ENCODE measurements around the gene CCR7.

DNA sequence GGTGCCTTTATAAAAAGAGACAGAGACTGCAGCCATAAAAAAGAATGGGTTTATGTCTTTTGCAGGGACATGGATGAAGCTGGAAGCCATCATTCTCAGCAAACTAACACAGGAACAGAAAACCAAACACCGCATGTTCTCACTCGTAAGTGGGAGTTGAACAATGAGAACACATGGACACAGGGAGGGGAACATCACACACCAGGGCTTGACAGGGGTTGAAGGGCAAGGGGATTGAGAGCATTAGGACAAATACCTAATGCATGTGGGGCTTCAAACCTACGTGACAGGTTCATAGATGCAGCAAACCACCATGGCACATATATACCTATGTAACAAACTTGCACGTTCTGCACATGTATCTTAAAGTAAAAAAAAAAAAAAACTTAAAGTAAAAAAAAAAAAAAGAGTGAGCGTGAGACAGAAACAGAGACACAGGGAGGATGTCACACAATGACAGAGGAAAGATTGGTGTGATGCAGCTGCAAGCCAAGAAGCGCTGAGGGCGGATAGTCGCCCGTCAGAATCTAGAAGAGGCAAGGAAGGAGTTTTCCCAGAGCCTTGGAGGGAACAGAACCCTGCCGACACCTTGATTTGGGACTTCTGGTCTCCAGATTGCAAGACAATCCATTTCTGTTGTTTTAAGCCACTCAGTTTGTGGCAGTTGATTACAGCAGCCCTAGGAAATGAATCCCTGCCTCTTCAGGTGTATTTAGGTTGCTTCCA, 36.4 kb downstream of the CCR7 start:
- TF ChIP-seq CTCF (IDR thresholded peaks at IDR 0.05) (no peak), EP300 (IDR thresholded peaks at IDR 0.05) (no peak), POLR2A (IDR thresholded peaks at IDR 0.05; ENCODE audit: low read depth) (no peak)

Data from esophagus muscularis mucosa (tissue), 4 donors.